ENCODE measurements around the gene RASSF3. TPM values are rescaled to one million over a fixed set of nuclear protein-coding genes. Genes with fewer than 3 reads are reported as not detected.

RASSF3 gene
- total RNA-seq, 1 experiment from 2014 or later = 30.5 TPM

GRCh38 chr12:64672925-64673409 is 62.7 kb downstream of the RASSF3 start:
- H3K9me3 Mint-ChIP-seq (ENCODE audit: unreplicated experiment) = no peaks in the 10 kb centered on the region
- peak overlapping the region; percentile 38 for H3K4me3 Mint-ChIP-seq (ENCODE audit: unreplicated experiment)
- DNase-seq (ENCODE audit: unreplicated experiment) = peak; percentile 70
- H3K27me3 Mint-ChIP-seq (ENCODE audit: insufficient read depth, unreplicated experiment) = no peaks in the 10 kb centered on the region
- POLR2A ChIA-PET = interaction anchor here (0.6 to 5.4 kb wide), 3 partner anchors 7 to 123 kb away, joined by 3 to 56 read pairs (median 3); partner anchors contain the start of gene RASSF3
- no peaks in the 10 kb centered on the region for H3K36me3 Mint-ChIP-seq (ENCODE audit: insufficient read depth, unreplicated experiment)
- peak overlapping the region; percentile 74 for H3K27ac Mint-ChIP-seq (ENCODE audit: low read depth, unreplicated experiment)
- TF ChIP-seq CTCF (IDR thresholded peaks at IDR 0.05; ENCODE audit: unreplicated experiment) = no peak
- BruUV-seq (replicated peaks) = no TSS peak
- CTCF ChIA-PET = interaction anchor here (1.4 kb wide), 1 partner anchor 62 kb away, joined by 4 read pairs; no protein-coding TSS in a partner anchor
- peaks cover 62% of the 10 kb centered on the region for H3K4me1 Mint-ChIP-seq (ENCODE audit: insufficient read depth, unreplicated experiment)
- intact Hi-C loops (cut with micrococcal nuclease) = no loop called here

GRCh38 chr12:64673490-64674169 is 63.3 kb downstream of the RASSF3 start:
- CTCF ChIA-PET = interaction anchor here (0.6 to 1.0 kb wide), 3 partner anchors 24 to 138 kb away, joined by 3 to 5 read pairs (median 4); no protein-coding TSS in a partner anchor
- Mint-ChIP-seq H3K36me3 (ENCODE audit: insufficient read depth, unreplicated experiment) (no peaks in the 10 kb centered on the region), H3K9me3 (ENCODE audit: unreplicated experiment) (no peaks in the 10 kb centered on the region), H3K4me3 (ENCODE audit: unreplicated experiment) (no peak overlapping the region), H3K4me1 (ENCODE audit: insufficient read depth, unreplicated experiment) (peaks cover 62% of the 10 kb centered on the region), H3K27me3 (ENCODE audit: insufficient read depth, unreplicated experiment) (no peaks in the 10 kb centered on the region), H3K27ac (ENCODE audit: low read depth, unreplicated experiment) (peak overlapping the region; percentile 74)
- POLR2A ChIA-PET = interaction anchor here (0.6 to 5.4 kb wide), 3 partner anchors 63 to 123 kb away, joined by 3 to 56 read pairs (median 3); partner anchors contain the start of gene RASSF3
- intact Hi-C loops (cut with micrococcal nuclease) = no loop called here
- no peak for TF ChIP-seq CTCF (IDR thresholded peaks at IDR 0.05; ENCODE audit: unreplicated experiment)
- no TSS peak for BruUV-seq (replicated peaks)
- DNase-seq (ENCODE audit: unreplicated experiment) = no peak

DNA sequence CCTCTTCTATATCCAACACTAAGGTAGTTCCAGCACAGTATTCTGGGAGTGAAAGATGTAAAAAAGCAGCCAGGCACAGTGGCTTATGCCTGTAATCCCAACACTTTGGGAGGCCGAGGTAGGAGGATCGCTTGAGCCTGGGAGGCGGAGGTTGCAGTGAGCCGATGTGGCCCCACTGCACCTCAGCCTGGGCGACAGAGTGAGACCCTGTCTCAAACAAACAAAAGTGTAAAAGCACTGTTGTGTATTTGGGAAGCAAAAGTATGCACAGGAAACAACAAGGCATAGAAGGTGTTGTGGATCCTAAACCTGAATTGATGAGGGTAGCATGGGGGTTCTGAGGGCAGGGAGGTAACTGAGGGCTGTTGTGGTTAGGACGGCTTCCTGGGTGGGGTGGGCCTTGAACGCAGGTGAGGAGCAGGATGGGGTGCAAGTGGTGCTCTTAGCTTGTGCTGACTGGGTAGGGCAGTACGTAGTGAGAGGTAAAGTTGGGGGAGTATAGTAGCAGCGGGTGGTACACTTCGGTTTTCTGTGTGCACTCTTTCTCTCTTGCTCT is 64.2 kb downstream of the RASSF3 start:
- no TSS peak for BruUV-seq (replicated peaks)
- no peak for DNase-seq (ENCODE audit: unreplicated experiment)
- ChIA-PET CTCF (interaction anchor here (0.6 to 2.7 kb wide), 3 partner anchors 23 to 125 kb away, joined by 3 to 8 read pairs (median 5); no protein-coding TSS in a partner anchor), POLR2A (interaction anchor here (0.9 to 5.4 kb wide), 2 partner anchors 62 to 64 kb away, joined by 3 to 56 read pairs; partner anchors contain the start of gene RASSF3)
- intact Hi-C loops (cut with micrococcal nuclease) = no loop called here
- no peak for TF ChIP-seq CTCF (IDR thresholded peaks at IDR 0.05; ENCODE audit: unreplicated experiment)
- Mint-ChIP-seq H3K9me3 (ENCODE audit: unreplicated experiment) (no peaks in the 10 kb centered on the region), H3K36me3 (ENCODE audit: insufficient read depth, unreplicated experiment) (no peaks in the 10 kb centered on the region), H3K4me3 (ENCODE audit: unreplicated experiment) (no peak overlapping the region), H3K27ac (ENCODE audit: low read depth, unreplicated experiment) (peak overlapping the region; percentile 74), H3K4me1 (ENCODE audit: insufficient read depth, unreplicated experiment) (peaks cover 56% of the 10 kb centered on the region), H3K27me3 (ENCODE audit: insufficient read depth, unreplicated experiment) (no peaks in the 10 kb centered on the region)

DNA sequence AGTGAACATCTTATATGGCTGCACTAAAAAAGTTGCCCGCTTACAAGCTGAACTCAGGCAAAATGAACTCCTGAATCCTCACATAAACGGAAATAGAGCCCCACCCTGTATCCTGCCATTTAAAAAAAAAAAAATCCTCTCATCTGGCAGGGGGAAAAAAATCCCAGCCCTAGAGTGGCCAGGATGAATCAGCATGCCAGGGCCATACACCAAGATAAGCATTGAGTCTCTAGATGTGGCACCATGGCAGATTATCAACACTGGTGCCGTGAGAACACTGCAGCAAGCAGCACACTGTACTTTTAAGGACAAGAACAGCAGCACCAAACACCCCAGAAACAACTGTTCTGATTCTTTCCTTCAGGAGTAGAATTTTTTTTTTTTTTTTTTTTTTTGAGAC is 65.5 kb downstream of the RASSF3 start:
- peak; percentile 71 for DNase-seq (ENCODE audit: unreplicated experiment)
- POLR2A ChIA-PET = no interaction called here
- CTCF ChIA-PET = interaction anchor here (0.7 to 6.7 kb wide), 3 partner anchors 13 to 126 kb away, joined by 4 to 49 read pairs (median 8); partner anchors contain the start of gene RASSF3
- no peaks in the 10 kb centered on the region for H3K9me3 Mint-ChIP-seq (ENCODE audit: unreplicated experiment)
- no peaks in the 10 kb centered on the region for H3K36me3 Mint-ChIP-seq (ENCODE audit: insufficient read depth, unreplicated experiment)
- peak overlapping the region; percentile 42 for H3K27ac Mint-ChIP-seq (ENCODE audit: low read depth, unreplicated experiment)
- no TSS peak for BruUV-seq (replicated peaks)
- no peak overlapping the region for H3K4me3 Mint-ChIP-seq (ENCODE audit: unreplicated experiment)
- intact Hi-C loops (cut with micrococcal nuclease) = no loop called here
- no peaks in the 10 kb centered on the region for H3K27me3 Mint-ChIP-seq (ENCODE audit: insufficient read depth, unreplicated experiment)
- H3K4me1 Mint-ChIP-seq (ENCODE audit: insufficient read depth, unreplicated experiment) = peaks cover 57% of the 10 kb centered on the region
- TF ChIP-seq CTCF (IDR thresholded peaks at IDR 0.05; ENCODE audit: unreplicated experiment) = no peak

Data from MCF 10A (cell line).